Measurements from ENCODE around the gene TRIM44.

DNA sequence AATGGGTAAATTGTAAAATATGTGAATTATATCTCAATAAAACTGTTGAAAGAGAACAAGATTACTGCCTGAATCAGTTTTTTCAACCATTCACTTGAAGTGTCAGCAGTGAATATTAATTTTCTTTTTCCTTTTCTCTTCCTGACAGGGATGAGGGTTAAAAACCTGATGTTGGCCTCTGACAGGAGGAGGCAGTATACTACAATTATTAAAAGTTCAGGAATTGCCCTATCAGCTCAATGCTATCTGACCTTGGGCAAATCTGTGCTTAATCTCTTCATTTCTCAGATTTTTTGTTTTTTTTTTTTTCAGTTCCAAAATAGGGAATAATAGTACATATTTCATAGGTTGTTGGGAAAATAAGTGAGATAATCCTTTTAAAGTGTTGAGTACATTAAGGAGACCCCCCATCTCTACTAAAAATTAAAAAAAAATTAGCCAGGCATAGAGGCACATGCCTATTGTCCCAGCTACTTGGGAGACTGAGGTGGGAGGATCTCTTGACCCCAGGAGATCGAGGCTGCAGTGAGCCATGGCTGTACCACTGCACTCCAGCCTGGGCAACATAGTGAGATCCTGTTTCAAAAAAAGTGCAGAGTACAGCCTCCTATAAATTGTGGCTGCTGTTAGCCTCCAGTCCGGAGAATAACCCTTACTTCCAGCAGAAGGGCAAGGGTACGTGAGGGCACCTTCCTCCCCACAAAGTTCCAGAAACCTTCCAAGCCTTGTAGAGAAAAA, 48.8 kb downstream of the TRIM44 start:
- TF ChIP-seq, protein P1, sequence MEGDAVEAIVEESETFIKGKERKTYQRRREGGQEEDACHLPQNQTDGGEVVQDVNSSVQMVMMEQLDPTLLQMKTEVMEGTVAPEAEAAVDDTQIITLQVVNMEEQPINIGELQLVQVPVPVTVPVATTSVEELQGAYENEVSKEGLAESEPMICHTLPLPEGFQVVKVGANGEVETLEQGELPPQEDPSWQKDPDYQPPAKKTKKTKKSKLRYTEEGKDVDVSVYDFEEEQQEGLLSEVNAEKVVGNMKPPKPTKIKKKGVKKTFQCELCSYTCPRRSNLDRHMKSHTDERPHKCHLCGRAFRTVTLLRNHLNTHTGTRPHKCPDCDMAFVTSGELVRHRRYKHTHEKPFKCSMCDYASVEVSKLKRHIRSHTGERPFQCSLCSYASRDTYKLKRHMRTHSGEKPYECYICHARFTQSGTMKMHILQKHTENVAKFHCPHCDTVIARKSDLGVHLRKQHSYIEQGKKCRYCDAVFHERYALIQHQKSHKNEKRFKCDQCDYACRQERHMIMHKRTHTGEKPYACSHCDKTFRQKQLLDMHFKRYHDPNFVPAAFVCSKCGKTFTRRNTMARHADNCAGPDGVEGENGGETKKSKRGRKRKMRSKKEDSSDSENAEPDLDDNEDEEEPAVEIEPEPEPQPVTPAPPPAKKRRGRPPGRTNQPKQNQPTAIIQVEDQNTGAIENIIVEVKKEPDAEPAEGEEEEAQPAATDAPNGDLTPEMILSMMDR (IDR thresholded peaks at IDR 0.05; ENCODE audit: extremely low read depth in 1 of 2, insufficient read depth in 1 of 2, low read depth in 1 of 2, low read length in 2 of 2), result no peak
- no peak for TF ChIP-seq POLR2AphosphoS5 (IDR thresholded peaks at IDR 0.05; ENCODE audit: insufficient read depth, low read depth, low read length)
- no peak for TF ChIP-seq EZH2 (IDR thresholded peaks at IDR 0.05; ENCODE audit: borderline replicate concordance, low read depth, low read length, severe bottlenecking)
- TF ChIP-seq POLR2A (IDR thresholded peaks at IDR 0.05; ENCODE audit: low read depth, low read length), result no peak
- no peak for TF ChIP-seq FOS (IDR thresholded peaks at IDR 0.05; ENCODE audit: borderline replicate concordance, insufficient read depth, low read length)
- TF ChIP-seq MAX (IDR thresholded peaks at IDR 0.05; ENCODE audit: insufficient read depth, insufficient read length), result no peak
- TF ChIP-seq JUN (IDR thresholded peaks at IDR 0.05; ENCODE audit: borderline replicate concordance, insufficient read depth, insufficient read length, low read depth), result no peak
- TF ChIP-seq MYC (IDR thresholded peaks at IDR 0.05; ENCODE audit: low read depth, low read length), result no peak
- no peak for TF ChIP-seq GATA2 (IDR thresholded peaks at IDR 0.05; ENCODE audit: insufficient read depth, insufficient read length, low read depth, low read length)
